Measurements from ENCODE around the gene ADGRB2. TPM values are rescaled to one million over a fixed set of nuclear protein-coding genes. Genes with fewer than 3 reads are reported as not detected.

The ADGRB2 gene
- total RNA-seq, 6 experiments from 2014 or later, result 0.06 TPM; not detected in 4

- intact Hi-C loops (cut with DNase I), result loop anchor here (2.0 to 5.0 kb wide), 2 partner anchors 128 to 130 kb away; no protein-coding TSS in a partner anchor
- no peaks in the 10 kb centered on the region for H3K36me3 ChIP-seq
- no peak for ATAC-seq
- no peak overlapping the region for H3K4me3 ChIP-seq
- H3K27me3 ChIP-seq, result no peaks in the 10 kb centered on the region
- H3K4me1 ChIP-seq, result no peaks in the 10 kb centered on the region
- no peak overlapping the region for H3K27ac ChIP-seq
- DNase-seq, result peak; percentile 19 to 49 (median 43)
- no peaks in the 10 kb centered on the region for H3K9me3 ChIP-seq
- no peak for TF ChIP-seq CTCF (IDR thresholded peaks at IDR 0.05)
- TF ChIP-seq POLR2A (IDR thresholded peaks at IDR 0.05), result no peak
- WGBS (ENCODE audit: insufficient coverage, low coverage, low lambda C conversion rate, missing lambda C conversion rate), result 80% methylated on average over 4 of the region's 11 CpGs
Observed at GRCh38 chr1:31790641-31791091, 26.5 kb upstream of the ADGRB2 start.

DNA sequence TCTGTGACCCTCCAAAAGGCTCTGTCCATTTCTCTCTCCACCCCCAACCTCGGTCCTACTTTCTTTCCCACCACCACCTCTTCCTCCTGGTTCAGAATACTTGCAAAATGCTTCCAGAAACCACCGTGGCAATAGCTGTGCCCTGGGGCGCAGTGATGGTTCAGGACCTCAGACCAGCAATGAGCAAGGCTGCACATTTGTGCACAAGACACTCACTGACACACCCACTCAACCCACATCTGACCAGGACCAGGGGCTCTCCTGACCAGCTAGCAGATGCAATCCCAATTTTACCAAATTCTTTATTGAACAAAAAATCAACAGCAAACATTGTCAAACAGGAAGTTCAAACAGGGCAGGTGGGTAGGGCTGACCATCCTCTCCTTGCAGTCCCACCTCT, 26.0 kb upstream of the ADGRB2 start:
- H3K27ac ChIP-seq, result no peak overlapping the region
- no peak for TF ChIP-seq POLR2A (IDR thresholded peaks at IDR 0.05)
- TF ChIP-seq CTCF (IDR thresholded peaks at IDR 0.05), result no peak
- WGBS (ENCODE audit: insufficient coverage, low coverage, low lambda C conversion rate, missing lambda C conversion rate), result 60% methylated on average over 3 of the region's 3 CpGs
- no peaks in the 10 kb centered on the region for H3K9me3 ChIP-seq
- ATAC-seq (no peak), DNase-seq (peak; percentile 10 to 38 (median 23))
- intact Hi-C loops (cut with DNase I), result loop anchor here (2.0 to 5.0 kb wide), 2 partner anchors 128 to 129 kb away; no protein-coding TSS in a partner anchor
- no peaks in the 10 kb centered on the region for H3K36me3 ChIP-seq
- H3K4me1 ChIP-seq, result no peaks in the 10 kb centered on the region
- H3K27me3 ChIP-seq, result no peaks in the 10 kb centered on the region
- H3K4me3 ChIP-seq, result no peak overlapping the region

GRCh38 chr1:31789259-31790065, 25.3 kb upstream of the ADGRB2 start:
- Histone ChIP-seq H3K27ac (peak overlapping the region in 1 of 3 donors; percentile 6), H3K4me3 (peak overlapping the region; percentile 46 to 56 (median 51)), H3K36me3 (no peaks in the 10 kb centered on the region), H3K27me3 (no peaks in the 10 kb centered on the region), H3K9me3 (no peaks in the 10 kb centered on the region), H3K4me1 (no peaks in the 10 kb centered on the region)
- intact Hi-C loops (cut with DNase I), result loop anchor here (2.0 to 5.0 kb wide), 2 partner anchors 127 to 129 kb away; no protein-coding TSS in a partner anchor
- 6% methylated on average over 21 of the region's 26 CpGs for WGBS (ENCODE audit: insufficient coverage, low coverage, low lambda C conversion rate, missing lambda C conversion rate)
- TF ChIP-seq POLR2A (IDR thresholded peaks at IDR 0.05) (no peak), CTCF (IDR thresholded peaks at IDR 0.05) (peak; percentile 71 to 92 (median 74))
- peak; percentile 93 to 94 (median 94) for DNase-seq
- peak; percentile 89 to 96 (median 94) for ATAC-seq

GRCh38 chr1:31788825-31789256, 24.7 kb upstream of the ADGRB2 start:
- 0% methylated on average over 11 of the region's 22 CpGs for WGBS (ENCODE audit: insufficient coverage, low coverage, low lambda C conversion rate, missing lambda C conversion rate)
- Histone ChIP-seq H3K4me3 (peak overlapping the region; percentile 46 to 56 (median 51)), H3K27me3 (no peaks in the 10 kb centered on the region), H3K27ac (peak overlapping the region in 2 of 3 donors; percentile 1 to 6), H3K4me1 (no peaks in the 10 kb centered on the region), H3K36me3 (no peaks in the 10 kb centered on the region), H3K9me3 (no peaks in the 10 kb centered on the region)
- no peak for TF ChIP-seq CTCF (IDR thresholded peaks at IDR 0.05)
- no peak for TF ChIP-seq POLR2A (IDR thresholded peaks at IDR 0.05)
- DNase-seq (no peak), ATAC-seq (peak; percentile 21 to 44 (median 40))
- intact Hi-C loops (cut with DNase I), result no loop called here
